Effector CD8-positive, alpha-beta T cell (primary cell): Measurements from ENCODE around the gene CERS2.
A peak's percentile ranks its signal among the peaks of the same experiment; 100 is the strongest.

ENCODE experiments used
- DNase-seq: peaks from one replicate; lab custom pipeline; 2025; lab: John Stamatoyannopoulos, UW

The CERS2 gene

DNA sequence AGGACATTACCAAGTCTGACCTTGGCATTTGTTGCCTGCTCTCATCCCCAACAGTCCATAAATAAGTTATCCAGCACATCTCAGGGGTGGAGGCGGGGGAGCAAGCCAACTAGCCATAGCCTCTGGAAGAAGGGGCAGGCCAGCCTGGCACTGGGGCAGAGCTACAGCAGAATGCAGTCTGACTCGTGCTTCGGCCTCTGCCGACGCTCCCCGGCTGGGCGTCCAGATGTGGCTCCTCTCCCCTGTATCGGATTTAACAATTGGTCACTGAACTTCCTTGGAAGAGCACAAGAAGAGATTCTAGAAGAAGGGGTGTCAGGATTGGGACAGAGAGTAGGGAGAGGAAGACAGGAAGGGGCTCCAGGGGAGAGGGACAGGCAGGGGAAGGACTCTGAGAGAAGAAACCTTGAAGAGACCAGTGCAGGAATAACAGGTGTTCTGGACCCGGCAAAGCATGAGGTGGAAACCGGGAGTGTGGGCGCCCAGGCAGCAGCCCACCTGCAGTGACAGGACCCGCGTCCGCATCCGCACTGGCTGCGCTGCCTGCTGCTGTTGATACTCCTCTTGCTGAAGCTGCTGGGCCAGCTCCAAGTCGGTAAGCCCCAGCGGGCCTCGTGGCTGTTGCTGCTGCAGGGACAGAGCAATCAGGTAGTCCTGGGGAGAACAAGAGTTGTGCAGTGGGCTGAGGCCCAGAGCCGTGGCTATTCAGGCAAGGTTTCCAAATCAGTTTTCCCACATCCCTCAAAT, 22.7 kb upstream of the CERS2 start:
- DNase-seq: no peak

DNA sequence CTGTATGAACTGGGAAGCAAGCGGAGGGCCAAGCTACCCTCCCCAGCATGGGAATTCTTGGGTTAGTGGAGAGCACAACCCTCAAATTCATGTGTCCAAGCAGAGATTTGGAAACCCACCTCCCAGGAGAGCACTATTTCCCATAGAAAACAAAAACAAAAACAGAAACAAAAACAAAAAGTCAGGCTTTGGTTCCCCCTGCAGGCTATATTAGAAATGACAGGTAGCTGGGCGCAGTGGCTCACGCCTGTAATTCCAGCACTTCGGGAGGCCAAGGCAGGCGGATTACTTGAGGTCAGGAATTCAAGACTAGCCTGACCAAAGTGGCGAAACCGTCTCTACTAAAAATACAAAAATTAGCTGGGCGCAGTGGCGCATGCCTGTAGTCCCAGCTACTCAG, 21.3 kb upstream of the CERS2 start:
- DNase-seq: no peak

DNA sequence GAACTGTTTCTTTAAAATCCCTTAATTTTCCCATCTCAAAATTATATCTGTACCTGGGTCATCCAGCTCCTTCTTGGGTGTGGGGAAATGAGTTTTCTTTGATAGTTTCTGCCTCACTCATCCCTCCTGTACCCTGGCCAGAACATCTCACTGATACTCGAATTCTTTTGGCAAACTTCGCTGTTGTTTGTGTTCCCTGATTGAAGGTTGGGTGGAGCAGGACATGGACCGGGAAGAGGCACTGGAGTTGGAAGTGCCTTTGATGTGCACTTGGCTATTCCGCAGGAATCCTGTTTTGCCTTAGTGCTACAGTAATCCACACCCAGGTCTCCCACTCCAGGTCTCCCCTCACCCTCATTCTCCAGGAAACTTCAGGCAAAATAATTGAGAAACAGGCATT, 20.8 kb upstream of the CERS2 start:
- DNase-seq: no peak

DNA sequence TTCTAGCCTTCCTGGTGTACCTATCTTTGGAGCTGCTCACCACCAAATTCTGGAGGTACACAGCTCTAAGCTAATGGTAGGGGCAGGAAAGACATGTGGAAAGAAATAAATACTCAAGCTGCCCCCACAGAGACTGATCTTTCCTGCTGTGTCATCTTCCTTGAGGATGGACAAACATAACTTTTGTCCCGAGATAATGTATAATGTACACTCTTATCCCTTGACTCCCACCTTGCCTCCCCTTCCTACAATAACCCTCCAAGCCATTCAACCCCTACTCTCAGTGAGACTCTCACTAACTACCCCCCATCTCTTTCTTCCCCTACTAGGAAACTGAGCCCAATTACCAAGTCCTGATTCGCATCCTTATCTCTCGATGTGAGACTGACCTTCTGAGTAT, 19.6 kb upstream of the CERS2 start:
- DNase-seq: no peak

DNA sequence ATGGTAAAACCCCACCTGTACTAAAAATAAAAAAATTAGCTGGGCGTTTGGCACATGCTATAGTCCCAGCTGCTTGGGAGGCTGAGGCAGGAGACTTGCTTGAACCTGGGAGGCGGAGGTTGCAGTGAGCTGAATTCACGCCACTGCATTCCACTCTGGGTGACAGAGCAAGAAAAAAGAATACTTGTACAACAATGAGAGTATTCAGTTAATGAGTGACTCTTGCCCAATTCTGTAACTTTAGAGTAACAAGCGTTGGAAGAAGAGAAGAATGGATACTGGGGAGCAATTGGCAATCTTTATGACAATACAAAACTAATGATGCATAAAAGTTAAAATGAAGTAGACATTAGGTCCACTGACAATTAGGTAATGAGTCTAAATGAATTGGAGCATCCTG, 18.0 kb upstream of the CERS2 start:
- no peak for DNase-seq

DNA sequence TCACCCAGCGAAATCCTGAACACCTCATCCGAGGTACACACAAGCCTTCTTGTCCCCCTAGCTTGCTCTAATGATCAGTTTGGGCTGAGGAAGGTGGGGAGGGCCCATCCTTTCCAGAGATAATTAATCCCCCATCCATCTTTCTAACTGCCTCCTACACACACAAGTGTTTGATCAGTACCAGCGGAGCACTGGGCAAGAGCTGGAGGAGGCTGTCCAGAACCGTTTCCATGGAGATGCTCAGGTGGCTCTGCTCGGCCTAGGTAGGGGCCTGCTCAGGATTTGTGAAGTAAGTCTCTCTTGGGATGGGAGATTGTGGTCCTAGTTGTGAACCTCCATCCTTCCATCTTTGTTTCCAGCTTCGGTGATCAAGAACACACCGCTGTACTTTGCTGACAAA, 13.3 kb upstream of the CERS2 start:
- no peak for DNase-seq

DNA sequence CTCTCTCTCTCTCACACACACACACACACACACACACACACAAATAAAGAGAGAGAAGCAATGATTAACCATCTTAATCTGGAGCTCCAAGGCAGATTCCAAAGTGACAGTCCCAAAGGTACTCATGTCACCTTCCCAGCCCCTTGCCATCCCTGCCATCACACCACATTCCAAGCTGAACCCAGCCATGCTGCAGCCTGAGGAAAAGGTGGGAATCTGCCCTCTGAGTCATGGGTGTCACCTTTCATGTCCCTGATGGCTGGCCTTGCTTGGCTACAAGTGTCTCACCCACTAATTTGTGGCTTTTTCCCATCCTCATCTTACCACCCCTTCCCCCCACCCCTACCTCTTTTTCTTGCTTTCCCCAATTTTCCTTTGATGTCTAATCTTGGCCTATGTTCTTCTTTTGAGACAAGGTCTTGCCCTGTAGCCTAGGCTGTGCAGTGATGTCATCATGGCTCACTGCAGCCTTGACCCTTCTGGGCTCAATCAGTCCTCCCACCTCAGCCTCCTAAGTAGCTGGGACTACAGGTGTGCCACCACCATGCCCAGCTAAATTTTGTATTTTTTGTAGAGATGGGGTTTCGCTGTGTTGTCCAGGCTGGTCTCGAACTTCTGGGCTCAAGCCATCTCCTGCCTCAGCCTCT, 10.7 kb upstream of the CERS2 start:
- DNase-seq: no peak

DNA sequence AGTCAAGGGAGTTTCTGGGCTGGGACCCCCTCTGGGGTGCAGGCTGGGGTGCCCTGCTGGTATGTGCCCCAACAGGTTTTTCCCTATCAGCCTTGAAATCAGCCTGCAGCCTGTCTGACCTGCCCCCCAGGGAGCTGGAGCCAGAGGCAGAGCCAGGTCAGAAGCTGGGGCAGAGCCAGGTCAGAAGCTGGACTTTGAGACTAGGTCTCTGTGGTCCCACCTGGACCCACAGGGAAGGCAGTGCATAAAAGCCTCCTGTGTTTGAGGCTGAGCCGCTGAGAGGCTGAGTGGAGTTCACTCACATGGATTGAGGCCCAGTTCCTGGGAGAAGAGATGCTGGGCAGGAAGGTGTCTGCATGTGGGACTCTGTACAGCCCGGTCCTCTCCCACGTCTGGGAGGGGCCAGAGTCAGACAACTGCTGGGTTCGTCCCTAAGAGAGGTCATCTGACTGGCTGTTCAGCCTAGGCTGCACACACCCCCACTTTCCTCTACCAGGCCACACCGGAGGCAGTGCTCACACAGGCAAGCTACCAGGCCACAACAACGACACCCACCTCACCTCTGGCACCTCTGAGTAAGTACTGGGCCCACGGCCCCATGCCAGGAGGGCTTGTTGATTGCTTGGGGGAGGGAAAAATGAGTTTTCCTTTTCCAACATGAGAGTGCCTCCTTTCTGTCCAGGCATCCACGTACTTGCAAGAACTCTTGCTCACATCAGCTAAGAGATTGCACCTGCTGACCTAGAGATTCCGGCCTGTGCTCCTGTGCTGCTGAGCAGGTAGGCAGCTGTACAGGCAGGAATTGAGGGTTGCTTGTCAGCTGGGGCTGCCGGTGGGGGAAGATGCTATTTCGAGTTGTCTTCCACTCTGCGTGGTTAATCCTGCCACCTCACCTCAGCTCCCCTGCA, 7.4 kb upstream of the CERS2 start, which contains the start of gene ANXA9:
Gene ANXA9, plus strand, starts transcription at position 488 of the 908 bp plus-strand sequence. CDS start 814 bp downstream, outside the sequence.
- DNase-seq: no peak

DNA sequence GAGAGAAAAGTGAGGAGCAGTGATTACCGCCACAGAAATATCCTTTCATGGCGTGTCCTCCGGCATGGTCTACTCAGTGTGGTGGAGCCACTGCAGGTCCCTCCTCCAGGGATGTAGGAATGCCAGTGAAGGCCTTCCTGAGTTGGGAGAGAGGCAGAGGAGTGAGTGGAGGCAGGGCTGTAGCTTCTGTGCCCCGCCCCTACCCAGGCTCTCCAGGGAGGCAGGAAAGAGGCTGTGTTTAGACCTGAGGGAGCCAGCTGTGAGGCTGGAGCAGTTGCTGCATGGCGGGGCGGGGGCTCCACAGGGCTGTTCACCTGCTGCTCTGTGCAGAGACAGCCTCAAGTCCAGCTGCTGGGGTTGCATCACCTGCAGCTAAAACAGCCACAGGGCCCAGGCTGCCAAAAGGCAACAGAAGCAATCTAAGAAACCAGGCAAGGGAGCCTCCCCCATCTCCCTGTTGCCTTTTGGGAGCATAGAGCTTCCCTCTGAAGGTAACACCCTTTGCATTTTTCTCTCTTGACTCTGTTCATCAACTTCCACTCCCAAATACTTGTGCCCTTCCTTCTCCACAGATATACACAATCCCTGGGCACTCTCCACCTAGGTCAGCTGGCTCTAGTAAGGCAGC, 6.7 kb upstream of the CERS2 start:
- DNase-seq: no peak

DNA sequence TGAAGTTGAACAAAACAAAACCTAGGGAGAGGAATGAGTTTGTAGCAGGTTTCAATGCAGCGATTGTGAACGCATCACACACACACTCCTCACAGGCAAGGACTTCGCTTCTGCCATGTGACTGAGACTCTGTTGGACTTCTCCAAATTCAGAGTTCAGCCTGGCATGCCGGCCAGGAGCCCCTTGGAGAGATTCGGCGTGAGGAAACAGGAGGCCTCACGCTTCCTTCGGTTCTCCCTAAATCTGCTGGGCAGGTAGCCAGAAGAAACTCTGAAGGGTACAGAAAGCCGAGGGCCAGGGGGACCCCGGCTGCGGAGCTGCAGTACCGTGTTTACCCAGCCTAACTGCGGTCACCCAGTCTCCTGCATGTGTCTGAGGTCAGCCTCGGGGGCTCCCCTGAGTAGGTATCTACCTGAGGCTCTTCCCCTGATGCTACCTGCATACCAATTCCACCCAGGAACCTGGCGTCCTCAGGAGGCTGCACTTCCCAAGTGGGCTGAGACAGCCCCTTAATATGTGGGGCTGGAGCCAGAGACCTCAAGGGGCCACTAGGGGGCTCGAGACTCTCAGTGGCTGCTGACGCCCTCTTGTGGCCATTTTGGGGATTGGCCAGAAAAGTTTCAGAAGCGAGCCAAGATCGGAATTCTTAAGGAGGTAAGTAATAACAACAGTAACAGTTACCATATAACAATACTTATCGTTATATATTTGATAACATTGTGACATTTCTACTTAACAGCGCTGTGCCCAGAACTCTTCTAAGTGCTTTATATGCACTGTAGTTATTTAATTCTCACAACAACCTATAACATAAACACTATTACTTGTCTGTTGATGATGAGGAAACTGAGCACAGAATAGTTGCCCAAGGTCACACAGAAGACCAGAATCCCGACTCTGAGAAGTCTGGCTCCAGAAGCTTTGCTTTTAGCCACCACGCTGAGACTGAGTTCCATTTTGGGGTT, 4.7 kb upstream of the CERS2 start:
- DNase-seq: peak; percentile 87

DNA sequence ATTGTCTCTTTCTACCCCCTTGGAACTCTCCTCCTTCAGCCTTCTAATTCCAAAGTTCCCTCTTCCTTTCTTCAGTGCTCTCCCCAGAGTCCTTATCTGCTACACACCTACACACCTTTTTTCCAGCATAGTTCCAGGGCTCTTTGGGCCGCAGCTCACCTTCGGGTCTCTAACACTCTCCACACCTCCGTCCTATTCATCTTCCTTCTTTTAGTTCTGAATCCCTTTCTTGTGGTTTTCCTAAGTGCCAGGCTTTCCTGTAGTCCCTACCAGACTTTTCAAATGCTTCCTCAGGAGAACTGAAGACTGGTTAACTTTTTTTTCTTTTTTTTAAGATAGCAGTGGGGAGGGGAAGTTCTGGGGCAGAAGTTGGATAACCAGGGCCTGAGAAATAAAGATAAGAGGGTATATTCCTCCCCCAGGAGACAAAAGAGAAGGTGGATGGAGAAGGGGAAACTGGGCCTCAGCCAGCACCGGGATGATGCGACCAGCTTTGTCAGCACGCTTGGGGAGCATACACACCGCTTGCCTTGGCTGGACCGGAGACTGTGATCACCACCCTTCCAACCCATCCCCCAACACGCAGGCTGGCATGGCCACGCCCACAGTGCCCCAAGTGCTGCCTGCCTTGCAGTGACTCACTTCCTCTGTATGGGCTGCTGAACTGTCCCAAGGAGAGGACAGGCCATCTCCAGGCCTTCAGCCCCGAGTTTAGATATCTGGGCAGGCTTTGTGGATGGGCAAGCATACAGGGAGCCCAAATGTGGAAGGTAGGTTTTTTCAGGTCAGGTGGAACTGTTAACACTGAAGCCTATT, 2.5 kb upstream of the CERS2 start:
- peak; percentile 51 for DNase-seq

DNA sequence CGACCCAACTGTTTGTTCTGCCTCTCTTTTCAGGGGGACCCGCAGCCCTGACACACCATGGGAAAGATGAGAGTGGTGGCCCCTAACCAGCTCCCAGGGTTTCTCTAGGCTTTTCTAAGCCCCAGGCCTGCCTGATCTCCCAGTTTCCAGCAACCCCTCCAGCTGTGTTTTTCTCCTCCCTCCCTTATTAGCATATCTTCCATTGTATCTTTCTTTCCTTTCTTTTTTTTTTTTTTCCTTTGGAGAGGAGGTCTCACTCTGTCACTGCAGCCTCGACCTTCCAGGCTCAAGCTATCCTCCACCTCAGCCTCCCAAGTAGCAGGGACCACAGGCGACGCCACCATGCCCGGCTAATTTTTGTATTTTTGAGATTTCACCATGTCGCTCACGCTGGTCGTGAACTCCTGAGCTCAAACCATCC, 1.8 kb upstream of the CERS2 start:
- DNase-seq: no peak

DNA sequence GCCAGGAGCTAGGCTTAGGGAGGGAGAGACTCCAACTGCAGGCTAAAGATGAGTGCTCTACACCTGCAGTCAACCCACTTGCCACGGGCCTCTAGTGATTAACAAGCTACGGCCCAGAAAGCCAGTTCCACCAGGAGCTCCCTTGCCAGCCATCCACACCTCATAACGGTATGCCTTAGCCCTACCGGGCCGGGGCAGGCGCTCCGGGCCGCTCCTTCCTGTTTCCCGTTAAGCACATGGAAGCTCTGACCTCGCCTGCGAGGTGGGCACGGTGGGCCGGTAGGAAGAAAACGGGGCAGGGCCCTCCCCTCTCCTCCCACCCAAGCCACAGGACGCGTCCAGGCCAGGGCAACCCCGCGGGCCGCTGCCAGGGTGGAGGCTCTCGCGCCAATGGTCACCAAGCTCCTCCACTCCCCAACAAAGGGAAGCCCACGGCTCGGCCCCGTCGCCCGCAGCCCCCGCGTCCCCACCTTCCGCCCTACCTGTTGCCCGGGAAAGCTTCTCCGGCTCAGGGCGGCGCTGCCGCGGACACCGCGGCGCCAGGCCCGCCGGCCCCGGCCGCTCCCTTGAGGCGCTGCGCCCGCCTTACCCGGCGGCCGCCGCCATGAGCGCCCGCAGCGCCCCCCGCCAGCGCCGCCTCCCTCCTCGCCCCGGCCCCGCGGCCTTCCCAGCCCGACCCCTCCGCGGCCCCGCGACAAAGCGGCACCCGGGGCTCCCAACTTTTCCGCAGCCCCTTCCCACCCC, 627 bp downstream of the CERS2 start:
- DNase-seq: peak; percentile 13

DNA sequence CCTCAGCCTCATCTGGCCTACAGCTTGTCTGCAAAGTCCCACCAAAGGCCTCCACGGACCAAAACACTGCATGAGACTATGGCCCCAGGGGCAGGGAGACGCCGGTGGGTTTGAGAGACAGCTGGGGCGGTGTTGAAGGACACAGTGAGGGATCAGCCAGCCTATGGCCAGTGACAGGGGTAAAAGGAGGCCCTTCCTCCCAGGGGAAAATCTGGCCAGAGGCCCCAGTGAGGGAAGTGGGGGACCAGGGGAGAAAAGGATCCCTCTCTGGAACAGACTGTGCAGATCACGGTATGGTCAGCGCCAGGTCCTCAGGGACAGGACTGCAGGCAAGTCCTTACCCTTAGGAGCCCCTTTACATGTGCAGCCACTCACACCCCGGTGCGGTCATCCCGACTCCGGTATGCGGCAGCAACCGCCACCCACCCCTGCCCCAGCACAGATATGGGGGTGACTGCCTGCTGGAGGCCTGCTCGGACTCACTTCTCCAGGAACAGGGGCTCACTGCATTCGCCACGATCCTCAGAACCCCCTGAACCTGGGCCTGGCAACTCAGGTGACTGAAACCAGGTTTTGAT, 1.3 kb downstream of the CERS2 start:
- DNase-seq: no peak

DNA sequence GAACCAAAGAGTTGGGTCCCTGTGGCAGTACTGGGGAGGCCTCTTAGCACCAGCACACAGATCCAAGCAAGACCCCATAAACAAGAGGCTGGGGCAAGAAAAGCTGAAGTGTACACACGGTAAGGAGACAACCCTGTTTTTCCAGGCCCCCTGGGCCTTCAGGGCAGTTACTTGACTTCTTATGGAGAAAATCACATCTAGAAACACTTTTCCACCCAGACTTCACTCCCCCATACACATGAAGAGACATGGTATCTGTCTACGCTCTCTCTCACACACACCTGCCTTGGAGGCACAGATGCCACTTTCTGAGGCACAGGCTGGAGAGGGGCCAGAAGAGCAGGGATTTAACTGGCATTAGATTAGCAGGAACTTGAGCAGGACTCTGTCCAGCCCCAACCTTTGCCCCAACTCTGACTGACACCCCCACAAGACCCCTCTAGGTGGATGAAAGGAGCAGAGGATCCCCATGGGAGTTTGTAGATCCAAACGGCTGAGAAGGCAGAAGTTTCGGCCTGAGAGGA, 2.2 kb downstream of the CERS2 start:
- no peak for DNase-seq

DNA sequence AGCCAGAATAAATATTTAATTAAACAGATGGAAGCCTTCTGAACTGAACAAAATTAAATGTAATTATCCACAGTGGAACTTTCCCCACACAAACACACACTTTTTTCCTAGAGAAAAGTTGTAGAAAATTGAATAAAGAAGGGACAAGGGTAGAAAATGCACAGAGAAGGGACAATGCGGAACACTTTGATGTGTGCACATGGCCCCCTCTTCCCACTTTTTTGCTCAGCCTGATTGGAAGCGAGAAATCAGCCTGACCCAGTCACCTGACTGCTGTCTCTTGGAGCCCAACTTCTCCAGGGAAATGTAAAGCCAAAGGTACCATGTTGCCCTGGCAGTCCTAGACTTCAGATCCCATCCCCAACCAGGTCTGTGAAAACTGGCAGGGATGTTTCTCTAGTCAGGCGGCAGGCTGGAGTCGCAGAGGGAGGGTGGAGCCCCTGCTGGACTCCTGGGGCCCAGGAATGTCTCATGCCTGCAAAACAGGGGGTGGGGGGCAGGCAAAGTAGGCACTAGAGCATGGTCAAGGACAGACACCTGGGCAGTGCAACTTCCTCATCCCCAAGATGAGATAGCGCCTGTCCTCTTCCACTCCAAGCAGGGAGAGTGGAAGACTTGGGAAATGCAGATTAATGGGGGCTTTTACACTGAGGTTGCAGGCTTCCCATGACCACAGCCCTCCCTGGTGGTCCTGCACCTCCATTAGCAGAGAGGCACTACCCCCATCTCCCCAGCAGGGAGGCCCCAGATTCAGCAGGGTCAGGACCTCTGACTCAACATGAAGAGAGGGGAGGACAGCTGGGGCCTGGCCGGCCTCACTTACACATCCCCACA, 2.8 kb downstream of the CERS2 start:
- no peak for DNase-seq

DNA sequence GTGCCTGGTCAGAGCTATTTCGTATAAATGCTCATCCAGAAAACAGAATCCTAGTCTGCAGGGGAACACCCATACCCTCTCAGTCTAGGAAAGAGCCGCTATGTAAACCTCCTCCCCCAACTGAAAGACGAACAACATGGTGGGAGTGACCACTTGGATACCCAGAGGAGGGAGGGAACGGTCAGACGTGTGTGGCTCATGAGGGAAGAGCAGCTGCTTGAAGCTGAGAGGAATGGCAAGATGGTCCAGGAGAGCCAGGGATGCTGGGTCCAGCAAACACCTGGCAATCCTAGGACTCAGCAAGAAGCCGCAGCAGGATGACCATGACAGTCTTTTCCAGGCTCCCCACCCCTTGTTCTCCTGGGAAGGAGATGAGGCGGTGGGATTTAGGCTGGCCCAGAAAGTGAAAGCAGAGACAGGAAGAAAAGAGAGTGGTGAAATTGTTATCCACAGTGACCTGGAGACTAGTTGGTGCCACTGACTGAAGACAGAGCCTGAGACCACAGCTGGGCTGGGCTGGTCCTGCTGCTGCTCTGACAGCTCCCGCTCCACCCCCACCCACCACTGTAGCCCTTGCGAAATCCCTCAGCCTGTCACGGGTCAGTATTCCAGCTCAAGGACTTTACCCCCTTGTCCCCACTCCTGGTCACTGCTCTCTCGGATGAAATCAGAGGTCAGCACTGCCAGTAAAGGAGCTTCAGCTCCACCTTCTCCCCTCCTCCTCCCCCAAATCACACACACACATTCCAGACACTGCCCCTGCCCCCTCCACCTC, 3.6 kb downstream of the CERS2 start:
- no peak for DNase-seq
